HG02884 (cell line): ENCODE data around the gene EPHB2.

Source experiments
- ATAC-seq: cut with Tn5 transposase; IDR thresholded peaks from one replicate; pipeline ENCODE4 v1.9.1; 2021; ENCODE audit warnings: mild to moderate bottlenecking, moderate library complexity; ENCODE audit not compliant: unreplicated experiment

The EPHB2 gene

GRCh38 chr1:22852144-22852655 is 141.6 kb downstream of the EPHB2 start:
- ATAC-seq, result no peak

GRCh38 chr1:22853651-22854185 is 143.1 kb downstream of the EPHB2 start:
- ATAC-seq, result no peak

GRCh38 chr1:22854688-22855565 is 144.3 kb downstream of the EPHB2 start:
- no peak for ATAC-seq

GRCh38 chr1:22855668-22856606 is 145.3 kb downstream of the EPHB2 start:
- ATAC-seq, result no peak

- no peak for ATAC-seq
These were observed 147.0 kb downstream of the EPHB2 start for GRCh38 chr1:22857661-22858060.

GRCh38 chr1:22860414-22860800 is 149.8 kb downstream of the EPHB2 start:
- ATAC-seq, result no peak

- no peak for ATAC-seq
These were observed 150.3 kb downstream of the EPHB2 start for GRCh38 chr1:22860883-22861385.

GRCh38 chr1:22861764-22862440 is 151.3 kb downstream of the EPHB2 start:
- no peak for ATAC-seq

GRCh38 chr1:22862752-22863151 is 152.1 kb downstream of the EPHB2 start:
- ATAC-seq, result no peak

GRCh38 chr1:22863766-22864165 is 153.1 kb downstream of the EPHB2 start:
- ATAC-seq, result no peak

- ATAC-seq, result no peak
These were observed 154.2 kb downstream of the EPHB2 start for GRCh38 chr1:22864886-22865285.

GRCh38 chr1:22865736-22866135 is 155.1 kb downstream of the EPHB2 start:
- ATAC-seq, result no peak

GRCh38 chr1:22866868-22867267 is 156.2 kb downstream of the EPHB2 start:
- ATAC-seq, result no peak

- ATAC-seq, result no peak
These were observed 157.7 kb downstream of the EPHB2 start for GRCh38 chr1:22868331-22868730.

- no peak for ATAC-seq
These were observed 158.7 kb downstream of the EPHB2 start for GRCh38 chr1:22869325-22869724.

GRCh38 chr1:22870201-22870871 is 159.7 kb downstream of the EPHB2 start:
- ATAC-seq, result no peak

GRCh38 chr1:22872981-22873664 is 162.5 kb downstream of the EPHB2 start:
- no peak for ATAC-seq

GRCh38 chr1:22874785-22875184 is 164.1 kb downstream of the EPHB2 start:
- ATAC-seq, result no peak

GRCh38 chr1:22875241-22875640 is 164.6 kb downstream of the EPHB2 start:
- no peak for ATAC-seq
